KG1 (cell line): ENCODE data around the gene GPC5.
"Not testable (repeated sequence)": the region's sequence is repeated elsewhere in the genome, so short reads cannot be mapped to it uniquely, and the experiment has no call there.

Experiments used
- DNase-seq: peaks from one replicate; lab custom pipeline; 2025; lab: John Stamatoyannopoulos, UW

GPC5 gene

GRCh38 chr13:92745258-92745657 is 1346.8 kb downstream of the GPC5 start:
- no peak for DNase-seq

DNA sequence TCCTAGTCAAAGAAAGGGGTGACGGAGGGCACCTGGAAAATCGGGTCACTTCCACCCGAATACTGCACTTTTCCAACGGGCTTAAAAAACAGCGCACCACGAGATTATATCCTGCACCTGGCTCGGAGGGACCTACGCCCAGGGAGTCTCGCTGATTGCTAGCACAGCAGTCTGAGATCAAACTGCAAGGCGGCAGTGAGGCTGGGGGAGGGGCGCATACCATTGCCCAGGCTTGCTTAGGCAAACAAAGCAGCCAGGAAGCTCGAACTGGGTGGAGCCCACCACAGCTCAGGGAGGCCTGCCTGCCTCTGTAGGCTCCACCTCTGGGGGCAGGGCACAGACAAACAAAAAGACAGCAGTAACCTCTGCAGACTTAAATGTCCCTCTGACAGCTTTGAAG is 1354.3 kb downstream of the GPC5 start:
- DNase-seq: not testable (repeated sequence)

- DNase-seq: no peak
Observed at GRCh38 chr13:92761710-92762109, 1363.3 kb downstream of the GPC5 start.

- no peak for DNase-seq
Observed at GRCh38 chr13:92767468-92767867, 1369.0 kb downstream of the GPC5 start.

GRCh38 chr13:92768602-92769001 is 1370.2 kb downstream of the GPC5 start:
- DNase-seq: no peak

DNA sequence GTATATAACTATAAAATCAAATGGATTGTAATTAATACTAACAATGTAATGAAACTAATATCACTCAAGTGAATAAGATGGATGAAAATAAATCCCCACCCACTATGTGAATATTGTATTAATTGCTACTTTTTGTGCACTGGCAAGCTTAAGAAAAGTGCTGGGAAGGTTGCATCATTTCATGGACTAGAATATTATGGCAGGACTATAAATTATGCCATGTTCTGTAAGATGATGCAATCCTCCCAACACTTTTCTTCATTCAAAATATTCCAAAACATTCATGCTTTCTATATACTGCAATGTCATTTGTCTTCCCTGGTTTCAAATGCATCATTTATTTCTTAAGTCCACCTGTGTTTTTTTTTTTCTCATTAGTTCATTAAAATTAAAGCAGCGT is 1370.6 kb downstream of the GPC5 start:
- no peak for DNase-seq

GRCh38 chr13:92775658-92776057 is 1377.2 kb downstream of the GPC5 start:
- no peak for DNase-seq

DNA sequence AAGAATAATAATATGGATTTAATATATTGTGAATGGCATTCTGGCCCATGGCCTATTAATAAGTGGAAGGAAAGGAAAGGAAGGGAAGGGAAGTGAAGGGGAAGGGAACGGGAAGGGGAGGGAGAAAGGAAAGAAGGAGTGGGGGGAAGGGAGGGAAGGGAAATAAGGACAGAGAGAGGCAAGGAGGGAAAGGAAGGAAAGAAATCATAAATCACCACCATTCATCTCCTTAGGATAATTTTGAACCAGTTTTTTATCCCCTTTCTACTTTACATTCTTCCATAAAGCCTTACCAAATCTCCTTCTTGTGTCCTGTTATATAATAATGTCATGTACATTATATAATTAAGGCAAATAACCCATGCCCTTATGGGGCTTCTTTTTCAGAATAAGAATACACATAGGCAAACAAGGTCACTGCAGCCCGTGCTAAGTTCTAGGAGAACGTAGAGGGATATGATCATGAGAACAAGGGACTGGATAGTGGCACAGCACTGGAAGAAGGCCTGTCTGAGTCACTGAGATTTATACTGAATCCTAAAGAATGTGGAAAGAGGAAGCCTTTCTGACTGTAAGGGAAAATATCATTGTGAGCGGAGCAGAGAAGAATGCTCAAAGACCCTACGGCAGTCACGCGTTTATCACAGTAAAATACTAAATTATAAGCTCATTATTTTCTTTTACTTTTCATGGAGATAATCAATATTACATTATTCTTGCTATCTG is 1383.7 kb downstream of the GPC5 start:
- DNase-seq: no peak

DNA sequence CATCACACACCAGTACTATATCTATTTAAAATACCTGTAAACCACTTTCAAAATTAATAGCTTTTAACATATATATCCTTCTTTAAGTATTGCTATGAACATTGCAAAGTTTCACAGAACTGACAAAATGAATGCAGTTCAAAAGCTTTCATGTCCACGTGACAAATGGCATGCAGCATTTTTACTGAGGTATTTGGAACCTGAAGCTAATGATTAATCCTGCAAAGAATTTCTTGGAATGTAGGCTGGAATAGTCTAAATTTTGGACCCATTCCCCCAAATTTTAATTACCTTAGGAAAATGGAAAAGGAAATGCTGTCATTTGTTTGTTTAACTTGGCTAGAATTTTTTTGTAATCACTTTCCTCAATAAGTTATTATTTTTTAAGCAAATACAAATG is 1404.4 kb downstream of the GPC5 start:
- no peak for DNase-seq

GRCh38 chr13:92804346-92804745 is 1405.9 kb downstream of the GPC5 start:
- no peak for DNase-seq

GRCh38 chr13:92804926-92805325 is 1406.5 kb downstream of the GPC5 start:
- DNase-seq: no peak

DNA sequence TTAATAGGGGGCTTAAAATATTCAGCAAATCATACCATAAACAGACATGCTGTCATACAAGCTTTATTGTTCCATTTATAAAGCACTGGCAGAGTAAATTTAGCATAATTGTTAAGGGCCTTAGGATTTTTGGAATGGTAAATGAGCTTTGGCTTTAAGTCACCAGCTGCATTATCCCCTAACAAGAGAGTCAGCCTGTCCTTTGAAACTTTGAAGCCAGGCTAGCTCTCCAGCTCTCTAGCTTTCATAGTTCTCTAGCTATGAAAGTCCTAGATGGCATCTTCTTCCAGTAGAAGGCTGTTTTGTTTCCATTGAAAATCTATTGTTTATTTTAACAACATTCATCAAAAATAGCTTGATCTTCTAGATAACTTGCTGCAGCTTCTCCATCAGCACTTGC is 1407.3 kb downstream of the GPC5 start:
- no peak for DNase-seq

GRCh38 chr13:92806215-92806614 is 1407.8 kb downstream of the GPC5 start:
- DNase-seq: no peak

DNA sequence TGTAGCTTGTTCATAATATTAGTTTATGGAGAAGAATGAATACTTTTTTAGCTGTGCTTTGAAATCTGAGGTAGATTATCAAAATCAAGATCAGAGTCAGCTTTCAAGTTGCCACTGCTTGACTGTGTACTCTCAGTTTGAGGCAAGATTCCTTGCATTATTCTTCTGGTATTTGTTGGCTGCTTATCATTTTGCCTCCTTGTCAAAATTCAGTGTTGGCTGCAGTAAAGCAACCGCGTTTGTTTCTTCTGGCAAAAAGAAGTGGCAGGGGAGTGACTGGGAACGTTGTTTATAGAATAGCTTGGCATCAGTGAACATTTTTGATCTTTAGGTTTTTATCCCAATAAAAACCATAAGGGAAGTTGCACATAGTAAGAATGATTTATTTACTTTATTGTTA is 1408.9 kb downstream of the GPC5 start:
- DNase-seq: no peak

- no peak for DNase-seq
Observed at GRCh38 chr13:92807966-92808365, 1409.5 kb downstream of the GPC5 start.

DNA sequence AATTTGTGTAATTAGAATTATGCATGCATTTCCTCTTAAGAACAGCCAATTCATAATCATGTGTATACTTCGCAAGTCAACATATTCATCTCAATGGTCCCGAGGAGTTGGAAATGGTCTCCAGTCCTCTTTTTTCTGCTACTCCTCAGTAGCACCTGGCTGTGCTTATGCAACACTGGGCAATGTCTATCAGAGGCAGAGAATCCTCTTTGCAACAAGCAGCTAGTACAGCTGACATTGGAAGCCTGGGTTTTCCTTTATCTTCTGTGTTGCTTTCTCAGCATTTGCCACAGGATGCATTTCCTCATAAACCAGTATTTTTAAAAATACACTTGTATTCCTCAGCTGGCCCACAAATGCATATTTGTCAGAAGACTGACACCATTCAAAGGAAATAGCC is 1422.9 kb downstream of the GPC5 start:
- DNase-seq: no peak

DNA sequence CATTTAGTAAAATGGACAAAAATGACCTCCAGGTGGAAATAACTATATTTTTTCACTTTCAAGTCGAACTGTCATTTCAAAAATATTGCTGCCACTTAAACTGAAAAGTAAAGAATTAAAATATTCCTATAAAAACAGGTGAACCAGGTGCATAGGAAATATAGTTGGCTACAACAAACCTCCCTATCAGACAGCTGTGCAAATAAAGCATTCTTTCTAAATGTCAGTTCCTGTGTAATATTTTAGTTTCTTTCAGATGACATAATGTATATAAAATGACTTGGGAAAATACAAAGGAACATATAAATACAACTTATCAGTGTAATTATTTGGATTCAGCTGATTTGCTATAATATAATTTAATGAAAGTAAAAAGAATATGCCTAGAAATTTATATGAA is 1424.6 kb downstream of the GPC5 start:
- DNase-seq: no peak

DNA sequence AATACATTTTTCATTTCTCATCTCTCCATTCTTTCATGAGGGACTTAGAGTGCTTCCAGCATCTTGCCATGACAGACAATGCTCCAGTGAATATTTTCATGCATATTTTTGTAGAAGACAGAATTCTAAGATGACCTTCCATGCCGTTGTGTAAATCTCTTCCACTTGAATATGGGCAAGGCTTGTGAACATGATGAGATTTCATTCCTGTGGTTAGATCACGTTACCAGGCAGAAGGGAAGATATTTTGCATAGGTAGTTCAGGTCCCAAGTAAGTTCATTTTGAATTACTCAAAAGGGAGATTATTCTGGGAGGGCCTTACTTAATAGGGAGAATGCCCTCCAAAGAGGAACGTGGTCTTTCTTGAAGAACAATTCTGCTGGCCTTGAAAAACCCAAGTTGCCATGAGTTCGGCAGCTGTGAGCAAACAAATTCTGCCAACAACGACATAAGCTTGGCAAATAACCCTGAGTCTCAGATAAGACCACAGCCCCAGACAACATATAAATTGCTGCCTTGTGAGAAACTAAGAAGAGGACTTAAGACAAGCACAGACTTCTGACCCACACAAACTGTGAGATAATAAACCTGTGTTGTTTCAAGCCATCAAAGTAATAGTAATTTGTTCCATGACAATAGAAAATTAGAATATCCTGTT is 1427.6 kb downstream of the GPC5 start:
- DNase-seq: no peak

GRCh38 chr13:92827503-92827902 is 1429.1 kb downstream of the GPC5 start:
- DNase-seq: no peak

GRCh38 chr13:92829930-92830329 is 1431.5 kb downstream of the GPC5 start:
- no peak for DNase-seq

GRCh38 chr13:92830821-92831220 is 1432.4 kb downstream of the GPC5 start:
- no peak for DNase-seq

GRCh38 chr13:92833071-92833470 is 1434.7 kb downstream of the GPC5 start:
- no peak for DNase-seq

GRCh38 chr13:92836171-92836570 is 1437.8 kb downstream of the GPC5 start:
- DNase-seq: no peak

DNA sequence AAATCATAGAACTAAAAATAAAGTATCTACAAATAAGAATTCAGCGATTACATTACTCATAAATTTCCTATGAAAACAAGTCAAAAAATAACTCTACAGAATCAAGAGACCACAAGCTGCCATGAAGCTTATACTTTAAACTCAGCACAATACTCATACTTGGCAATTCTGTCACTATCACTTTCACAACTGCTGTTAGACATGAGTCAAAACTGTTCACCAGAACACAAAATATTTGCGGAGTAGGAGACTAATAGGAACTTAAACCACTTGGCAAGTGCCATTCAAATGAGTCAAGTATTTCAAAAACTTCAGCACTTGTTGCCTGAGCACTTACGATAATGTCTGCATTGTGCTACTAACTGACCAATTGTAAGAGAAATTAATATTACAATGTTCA is 1440.4 kb downstream of the GPC5 start:
- DNase-seq: no peak
